ENCODE data around the gene BCDIN3D.

BCDIN3D gene

DNA sequence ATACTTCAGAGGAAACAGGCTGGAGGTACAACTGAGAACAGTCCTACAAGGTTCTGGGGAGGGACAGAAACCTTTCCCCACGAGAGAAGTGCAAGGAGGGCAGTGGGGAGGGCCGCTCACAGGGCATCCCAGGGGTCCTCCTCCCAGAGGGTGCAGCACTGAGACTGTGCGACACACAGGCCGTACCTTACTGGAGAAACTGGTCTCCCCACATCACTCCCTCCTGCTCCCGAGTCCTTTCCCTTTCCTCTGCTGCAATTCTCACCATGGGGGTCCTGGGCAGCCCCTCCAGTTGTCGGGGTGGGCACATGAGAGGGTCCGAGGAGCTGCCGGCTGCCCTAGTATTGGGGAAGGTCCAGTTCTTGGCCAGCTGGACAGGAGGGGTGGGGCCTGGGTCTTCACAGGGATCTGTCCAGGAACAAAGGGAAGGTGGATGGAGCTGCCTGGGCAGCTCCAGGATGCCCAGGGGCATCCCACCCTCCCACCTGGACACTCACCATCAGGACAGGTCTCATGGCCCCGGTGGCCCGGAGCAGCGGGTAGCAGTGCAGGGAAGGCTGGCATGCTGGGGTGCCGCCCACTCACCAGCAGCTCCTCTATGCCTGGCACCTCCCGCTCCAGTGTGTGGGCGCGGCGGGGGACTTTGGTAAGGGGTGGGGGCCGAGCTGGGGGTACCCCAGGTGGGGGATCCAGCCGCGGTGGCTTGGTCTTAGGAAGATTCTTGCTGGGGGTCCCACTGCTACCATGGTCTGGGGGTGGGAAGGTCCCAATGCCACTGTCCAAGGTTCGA is 50.5 kb downstream of the BCDIN3D start:
- Histone ChIP-seq H3K4me1 (ENCODE audit: insufficient read depth, low read length) (no peaks in the 10 kb centered on the region), H3K9ac (ENCODE audit: low read depth, low read length) (no peak overlapping the region), H3K27ac (ENCODE audit: low read length) (no peak overlapping the region), H3K4me3 (ENCODE audit: low read length) (no peak overlapping the region), H3K27me3 (ENCODE audit: insufficient read depth, low read length) (no peaks in the 10 kb centered on the region), H3K36me3 (ENCODE audit: insufficient read depth, low read depth, low read length) (peaks cover 15% of the 10 kb centered on the region; the same call in 1 of the 2 replicates), H3K9me3 (ENCODE audit: insufficient read depth, low read depth, low read length) (peaks cover 7% of the 10 kb centered on the region; the same call in 1 of the 2 replicates)

DNA sequence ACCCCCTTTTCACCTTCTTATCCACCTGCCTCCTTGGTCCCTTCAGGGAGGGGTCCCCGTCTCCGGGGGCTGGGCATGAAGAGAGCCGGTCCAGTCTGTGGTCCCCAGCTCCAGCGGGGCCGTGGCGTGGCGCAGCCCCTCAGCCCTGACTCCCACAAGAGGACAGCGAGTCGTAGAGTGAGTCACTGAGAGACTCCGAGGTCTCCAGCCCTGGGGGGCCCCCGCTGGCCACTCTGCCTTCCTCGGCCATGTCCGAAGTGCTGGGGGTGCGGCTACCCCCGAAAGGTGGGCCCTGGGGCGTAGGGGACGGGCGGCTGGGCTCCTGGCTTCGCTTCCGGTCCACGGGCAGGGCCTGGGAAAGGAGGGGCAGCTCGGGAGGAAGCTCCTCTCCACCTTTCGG is 51.2 kb downstream of the BCDIN3D start:
- Histone ChIP-seq H3K4me3 (ENCODE audit: low read length) (no peak overlapping the region), H3K9me3 (ENCODE audit: insufficient read depth, low read depth, low read length) (peaks cover 7% of the 10 kb centered on the region; the same call in 1 of the 2 replicates), H3K9ac (ENCODE audit: low read depth, low read length) (no peak overlapping the region), H3K27ac (ENCODE audit: low read length) (no peak overlapping the region), H3K36me3 (ENCODE audit: insufficient read depth, low read depth, low read length) (peaks cover 9% of the 10 kb centered on the region; the same call in 1 of the 2 replicates), H3K4me1 (ENCODE audit: insufficient read depth, low read length) (no peaks in the 10 kb centered on the region), H3K27me3 (ENCODE audit: insufficient read depth, low read length) (no peaks in the 10 kb centered on the region)

- Histone ChIP-seq H3K4me3 (ENCODE audit: low read length) (no peak overlapping the region), H3K9me3 (ENCODE audit: insufficient read depth, low read depth, low read length) (peaks cover 7% of the 10 kb centered on the region; the same call in 1 of the 2 replicates), H3K27ac (ENCODE audit: low read length) (no peak overlapping the region), H3K4me1 (ENCODE audit: insufficient read depth, low read length) (no peaks in the 10 kb centered on the region), H3K27me3 (ENCODE audit: insufficient read depth, low read length) (no peaks in the 10 kb centered on the region), H3K9ac (ENCODE audit: low read depth, low read length) (no peak overlapping the region), H3K36me3 (ENCODE audit: insufficient read depth, low read depth, low read length) (peaks cover 1% of the 10 kb centered on the region; the same call in 1 of the 2 replicates)
These were observed 52.0 kb downstream of the BCDIN3D start for GRCh38 chr12:49790741-49791555.

DNA sequence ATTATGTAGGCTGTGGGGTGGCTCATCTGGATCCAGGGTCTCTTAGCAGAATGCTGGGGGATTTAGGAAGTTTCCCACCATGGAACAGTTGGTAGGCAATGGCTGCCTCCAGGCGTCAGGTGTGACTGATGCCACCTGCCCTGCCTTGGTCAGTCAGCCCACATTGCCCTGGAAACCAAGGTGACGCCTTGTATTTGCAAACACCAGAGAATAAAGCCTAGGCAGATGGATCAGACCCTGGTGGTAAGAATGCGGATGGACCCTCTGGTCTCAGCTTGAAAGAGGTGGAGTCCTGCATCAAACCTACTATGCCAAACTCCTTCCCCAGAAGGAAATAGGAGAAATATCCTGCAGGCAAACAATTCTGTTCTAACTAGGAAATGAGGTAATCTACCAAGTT is 52.9 kb downstream of the BCDIN3D start:
- Histone ChIP-seq H3K27me3 (ENCODE audit: insufficient read depth, low read length) (no peaks in the 10 kb centered on the region), H3K4me3 (ENCODE audit: low read length) (no peak overlapping the region), H3K4me1 (ENCODE audit: insufficient read depth, low read length) (no peaks in the 10 kb centered on the region), H3K9ac (ENCODE audit: low read depth, low read length) (peak overlapping the region; percentile 21; the same call in 1 of the 2 replicates), H3K27ac (ENCODE audit: low read length) (no peak overlapping the region), H3K9me3 (ENCODE audit: insufficient read depth, low read depth, low read length) (peaks cover 7% of the 10 kb centered on the region; the same call in 1 of the 2 replicates), H3K36me3 (ENCODE audit: insufficient read depth, low read depth, low read length) (no peaks in the 10 kb centered on the region)

- no peak overlapping the region for H3K9ac ChIP-seq (ENCODE audit: low read depth, low read length)
- H3K4me1 ChIP-seq (ENCODE audit: insufficient read depth, low read length) = no peaks in the 10 kb centered on the region
- H3K9me3 ChIP-seq (ENCODE audit: insufficient read depth, low read depth, low read length) = peaks cover 7% of the 10 kb centered on the region; the same call in 1 of the 2 replicates
- 0 out of 2 replicates have a peak, but pooled peaks cover 9% of the 10 kb centered on the region for H3K27me3 ChIP-seq (ENCODE audit: insufficient read depth, low read length)
- no peaks in the 10 kb centered on the region for H3K36me3 ChIP-seq (ENCODE audit: insufficient read depth, low read depth, low read length)
- no peak overlapping the region for H3K4me3 ChIP-seq (ENCODE audit: low read length)
- H3K27ac ChIP-seq (ENCODE audit: low read length) = no peak overlapping the region
These were observed 55.2 kb downstream of the BCDIN3D start for GRCh38 chr12:49787672-49788071.
